K562 (cell line): ENCODE results near the gene SCMH1. TPM values are rescaled to one million over a fixed set of nuclear protein-coding genes. Genes with fewer than 3 reads are reported as not detected.

ENCODE experiments used
- ARID3B ChIP-seq: fragments of 250-450 bp; sonication (Bioruptor Pico); IDR thresholded peaks from 2 replicates; pipeline ENCODE4 v1.4.0; 2020; ENCODE audit warnings: borderline replicate concordance
- CEBPG ChIP-seq, 3 experiments: fragments of 200-800 bp in 1 of 3; sonication (Bioruptor generic) in 1 of 3; sonication (generic) in 1 of 3; formaldehyde crosslinking in 1 of 3; IDR thresholded peaks in 2 of 3; conservative IDR thresholded peaks in 1 of 3; 2 replicates each; pipeline versions ENCODE4 v1.6.1 to v1.8.0; 2016 to 2022; ENCODE audit warnings: missing compliant biosample characterization in 2 of 3, missing genetic modification characterization in 2 of 3, mild to moderate bottlenecking in 1 of 3, missing genetic modification reagents in 1 of 3
- DEAF1 ChIP-seq: fragments of 450-650 bp; formaldehyde crosslinking; IDR thresholded peaks from 2 replicates; pipeline ENCODE4 v1.4.0; 2020; ENCODE audit warnings: mild to moderate bottlenecking, moderate library complexity
- EGR1 ChIP-seq: fragments of 450-650 bp; conservative IDR thresholded peaks from 2 replicates; pipeline ENCODE4 v1.6.1; 2017; ENCODE audit warnings: mild to moderate bottlenecking
- EHMT2 ChIP-seq: fragments of 450-650 bp; IDR thresholded peaks from 2 replicates; pipeline ENCODE4 v1.6.1; 2018; ENCODE audit warnings: antibody characterized with exemption
- ELK1 ChIP-seq: sonication (generic); formaldehyde crosslinking; IDR thresholded peaks from 2 replicates; pipeline ENCODE4 v1.8.1; 2022; ENCODE audit warnings: missing genetic modification reagents
- ESRRB ChIP-seq: fragments of 250-450 bp; sonication (Bioruptor Pico); IDR thresholded peaks from 2 replicates; pipeline ENCODE4 v1.5.0; 2020; ENCODE audit warnings: mild to moderate bottlenecking, moderate library complexity, borderline replicate concordance
- FOXJ3 ChIP-seq: sonication (generic); formaldehyde crosslinking; IDR thresholded peaks from 2 replicates; pipeline ENCODE4 v1.4.0; 2020; ENCODE audit warnings: mild to moderate bottlenecking, missing genetic modification reagents
- FOXM1 ChIP-seq, 2 experiments: fragments of 450-650 bp in 1 of 2; sonication (generic) in 1 of 2; formaldehyde crosslinking in 1 of 2; IDR thresholded peaks; 2 replicates each; pipeline versions ENCODE4 v1.6.1 to v1.9.0; 2017 to 2022; ENCODE audit warnings: low read depth in 2 of 2, mild to moderate bottlenecking in 2 of 2, missing genetic modification reagents in 1 of 2, moderate library complexity in 1 of 2
- FUS ChIP-seq: fragments of 200-400 bp; formaldehyde crosslinking; optimal IDR thresholded peaks from 2 replicates; pipeline ENCODE3; 2017; ENCODE audit warnings: low read depth, low read length
- HMG20A ChIP-seq: fragments of 450-650 bp; formaldehyde crosslinking; conservative IDR thresholded peaks from 2 replicates; pipeline ENCODE4 v1.4.0; 2020; ENCODE audit warnings: mild to moderate bottlenecking, mixed read lengths
- HMGXB4 ChIP-seq: sonication (generic); formaldehyde crosslinking; IDR thresholded peaks from 2 replicates; pipeline ENCODE4 v1.8.1; 2023; ENCODE audit warnings: mild to moderate bottlenecking, missing genetic modification reagents
- HNRNPUL1 ChIP-seq: fragments of 200-400 bp; formaldehyde crosslinking; IDR thresholded peaks from 2 replicates; pipeline ENCODE4 v1.6.1; 2017; ENCODE audit warnings: low read length
- NEUROD1 ChIP-seq: fragments of 150-350 bp; IDR thresholded peaks from 2 replicates; pipeline ENCODE4 v1.6.1; 2014; ENCODE audit warnings: borderline replicate concordance, low read length, low read depth; ENCODE audit not compliant: partially characterized antibody
- RBM39 ChIP-seq: fragments of 200-400 bp; formaldehyde crosslinking; optimal IDR thresholded peaks from 2 replicates; pipeline ENCODE3; 2018; ENCODE audit warnings: low read depth, low read length
- SREBF1 ChIP-seq: fragments of 150-350 bp; IDR thresholded peaks from 2 replicates; pipeline ENCODE4 v1.6.1; 2014; ENCODE audit warnings: antibody characterized with exemption, low read depth, low read length, borderline replicate concordance
- ZBED1 ChIP-seq: IDR thresholded peaks from 2 replicates; pipeline ENCODE4 v1.6.1; 2014
- ZNF445 ChIP-seq: fragments of 250-450 bp; sonication (Bioruptor Pico); IDR thresholded peaks from 2 replicates; pipeline ENCODE4 v1.4.0; 2020; ENCODE audit warnings: low read depth, mild to moderate bottlenecking, moderate library complexity
- polyA plus RNA-seq, 8 experiments: library from polyadenylated mRNA; depleted of rRNA in 4 of 8; stranded (reverse) in 5 of 8; unstranded in 3 of 8; fragments of >200 nt; fragmentation: Nextera tagmentation in 2 of 8; fragmentation: Illumina TruSeq in 1 of 8; extraction: Ambion mirVana in 2 of 8; extraction: Trizol in 1 of 8; gene quantifications; 2 replicates each; pipeline versions ENCODE4 v1.2.1 to v1.2.3, GENCODE V29; 2011 to 2014; ENCODE audit warnings: inconsistent platforms in 1 of 8, missing spikeins in 1 of 8
- total RNA-seq, 7 experiments: library from RNA; depleted of rRNA in 6 of 7; stranded (reverse); fragments of >200 nt in 6 of 7; fragmentation: Illumina TruSeq in 2 of 7; extraction: Trizol in 2 of 7; gene quantifications; 2 replicates each; pipeline versions ENCODE4 v1.2.1 to v1.2.3, GENCODE V29; 2011 to 2021; ENCODE audit warnings: low replicate concordance in 1 of 7

Gene SCMH1
- total and polyA plus RNA-seq, 9 of the 15 experiments (the other 6 are each of a cell fraction or from before 2014, with no cell fraction given): 8.5 to 37.0 (median 26.8) TPM

GRCh38 chr1:41242342-41243078 lies 404 bp upstream of the SCMH1 start (continued):
- no peak for TF ChIP-seq HNRNPUL1
- no peak for TF ChIP-seq EHMT2
- no peak for TF ChIP-seq ESRRB (CRISPR knock-in tag)
- no peak for TF ChIP-seq HMG20A (CRISPR knock-in tag)
- TF ChIP-seq ZBED1: no peak
- no peak for TF ChIP-seq NEUROD1
- no peak for TF ChIP-seq EGR1
- no peak for TF ChIP-seq CEBPG (CRISPR knock-in tag; IDR thresholded peaks at IDR 0.05)
- no peak for TF ChIP-seq CEBPG (tag; conservative IDR thresholded peaks at IDR 0.05 in 1 of 2, IDR thresholded peaks at IDR 0.05 in 1 of 2)
- TF ChIP-seq ELK1 (CRISPR knock-in tag): no peak
- no peak for TF ChIP-seq DEAF1 (CRISPR knock-in tag)
- TF ChIP-seq SREBF1: no peak
- TF ChIP-seq FOXM1 (IDR thresholded peaks at IDR 0.05; ENCODE audit: low read depth): no peak
- TF ChIP-seq FOXM1 (CRISPR knock-in tag; IDR thresholded peaks at IDR 0.05; ENCODE audit: low read depth): 0 out of 2 replicates have a peak, but pooled peaks have one; percentile 20
- TF ChIP-seq ZNF445: no peak
- no peak for TF ChIP-seq HMGXB4
- TF ChIP-seq FUS: no peak
- no peak for TF ChIP-seq FOXJ3
- no peak for TF ChIP-seq RBM39
- TF ChIP-seq ARID3B: no peak
